Stimulated activated CD4-positive, alpha-beta T cell treated with anti-CD3 and anti-CD28 coated beads, TNF-alpha, amount 100 ng/mL, for 1 hour (primary cell): ENCODE data around the gene GTF2H2.
"Not testable (repeated sequence)": the region's sequence is repeated elsewhere in the genome, so short reads cannot be mapped to it uniquely, and the experiment has no call there.

Experiments
- DNase-seq, 3 donors: peaks; one replicate each; pipeline ENCODE4 v3.0.0-alpha.2; 2020; ENCODE audit warnings: low read depth in 3 of 3, low spot score in 1 of 3

Gene GTF2H2

GRCh38 chr5:71013575-71013974, 53.9 kb downstream of the GTF2H2 start:
- DNase-seq, result no peak

GRCh38 chr5:71011194-71011792, 56.2 kb downstream of the GTF2H2 start:
- DNase-seq, result no peak

GRCh38 chr5:71006983-71007382, 60.5 kb downstream of the GTF2H2 start:
- DNase-seq, result not testable (repeated sequence)
